ENCODE measurements around the gene FAR2.

Gene FAR2

GRCh38 chr12:29283969-29284700, 135.1 kb downstream of the FAR2 start:
- no peak overlapping the region for H3K4ac ChIP-seq (ENCODE audit: low read depth, low read length)
- H3K36me3 ChIP-seq (ENCODE audit: control insufficient read depth in 1 of 2, insufficient read depth in 2 of 2, low read length in 2 of 2), result no peaks in the 10 kb centered on the region
- H4K12ac ChIP-seq (ENCODE audit: low read depth, low read length), result no peak overlapping the region
- no peak overlapping the region for H2AFZ ChIP-seq (ENCODE audit: insufficient read depth, low read length, poor library complexity)
- H3K23ac ChIP-seq (ENCODE audit: low read length), result no peak overlapping the region
- H2BK120ac ChIP-seq (ENCODE audit: insufficient read depth, low read length, poor library complexity), result no peak overlapping the region
- no peak overlapping the region for H2BK12ac ChIP-seq (ENCODE audit: low read length)
- H3K14ac ChIP-seq (ENCODE audit: low read length), result no peak overlapping the region
- H3K27me3 ChIP-seq (ENCODE audit: insufficient read depth, low read length), result no peaks in the 10 kb centered on the region
- H3K9ac ChIP-seq (ENCODE audit: low read length), result no peak overlapping the region
- H3K27ac ChIP-seq (ENCODE audit: low read depth, low read length), result no peak overlapping the region
- H3K18ac ChIP-seq (ENCODE audit: low read length), result no peak overlapping the region
- H2BK5ac ChIP-seq (ENCODE audit: low read depth, low read length, poor library complexity), result no peak overlapping the region
- H4K8ac ChIP-seq (ENCODE audit: low read depth, low read length), result no peak overlapping the region
- no peak overlapping the region for H4K91ac ChIP-seq (ENCODE audit: low read depth, low read length)
- no peak overlapping the region for H2AK5ac ChIP-seq (ENCODE audit: low read length)
- no CpG with 5 or more reads among the region's 5 CpGs for WGBS (ENCODE audit: extremely low coverage, insufficient coverage, insufficient read length)
- H3K4me1 ChIP-seq (ENCODE audit: control insufficient read depth in 1 of 2, insufficient read depth in 2 of 2, low read length in 2 of 2), result no peaks in the 10 kb centered on the region
- H3K79me2 ChIP-seq (ENCODE audit: control insufficient read depth, insufficient read depth, low read length, poor library complexity), result no peaks in the 10 kb centered on the region
- no peak overlapping the region for H3K4me3 ChIP-seq (ENCODE audit: low read depth, low read length)
- H3K79me1 ChIP-seq (ENCODE audit: low read length), result no peaks in the 10 kb centered on the region
- no peak overlapping the region for H3K4me2 ChIP-seq (ENCODE audit: low read length)
- no peaks in the 10 kb centered on the region for H3K9me3 ChIP-seq (ENCODE audit: insufficient read depth, low read depth, low read length)
- peak; percentile 23 to 76 for DNase-seq

- H3K79me2 ChIP-seq (ENCODE audit: control insufficient read depth, insufficient read depth, low read length, poor library complexity), result no peaks in the 10 kb centered on the region
- no peak overlapping the region for H2BK12ac ChIP-seq (ENCODE audit: low read length)
- H3K4ac ChIP-seq (ENCODE audit: low read depth, low read length), result no peak overlapping the region
- no peak overlapping the region for H2BK5ac ChIP-seq (ENCODE audit: low read depth, low read length, poor library complexity)
- H3K4me1 ChIP-seq (ENCODE audit: control insufficient read depth in 1 of 2, insufficient read depth in 2 of 2, low read length in 2 of 2), result no peaks in the 10 kb centered on the region
- H3K27me3 ChIP-seq (ENCODE audit: insufficient read depth, low read length), result no peaks in the 10 kb centered on the region
- no peak overlapping the region for H3K23ac ChIP-seq (ENCODE audit: low read length)
- no CpG with 5 or more reads among the region's 3 CpGs for WGBS (ENCODE audit: extremely low coverage, insufficient coverage, insufficient read length)
- H4K8ac ChIP-seq (ENCODE audit: low read depth, low read length), result no peak overlapping the region
- H2BK120ac ChIP-seq (ENCODE audit: insufficient read depth, low read length, poor library complexity), result no peak overlapping the region
- no peak overlapping the region for H2AFZ ChIP-seq (ENCODE audit: insufficient read depth, low read length, poor library complexity)
- no peaks in the 10 kb centered on the region for H3K79me1 ChIP-seq (ENCODE audit: low read length)
- no peaks in the 10 kb centered on the region for H3K36me3 ChIP-seq (ENCODE audit: control insufficient read depth in 1 of 2, insufficient read depth in 2 of 2, low read length in 2 of 2)
- H3K14ac ChIP-seq (ENCODE audit: low read length), result no peak overlapping the region
- H4K91ac ChIP-seq (ENCODE audit: low read depth, low read length), result no peak overlapping the region
- H4K12ac ChIP-seq (ENCODE audit: low read depth, low read length), result no peak overlapping the region
- no peak overlapping the region for H2AK5ac ChIP-seq (ENCODE audit: low read length)
- H3K9me3 ChIP-seq (ENCODE audit: insufficient read depth, low read depth, low read length), result no peaks in the 10 kb centered on the region
- no peak overlapping the region for H3K4me3 ChIP-seq (ENCODE audit: low read depth, low read length)
- no peak overlapping the region for H3K27ac ChIP-seq (ENCODE audit: low read depth, low read length)
- no peak overlapping the region for H3K18ac ChIP-seq (ENCODE audit: low read length)
- no peak overlapping the region for H3K9ac ChIP-seq (ENCODE audit: low read length)
- no peak overlapping the region for H3K4me2 ChIP-seq (ENCODE audit: low read length)
- peak in 1 of 2 donors; percentile 28 for DNase-seq
These were observed 137.2 kb downstream of the FAR2 start for GRCh38 chr12:29286081-29286790.

GRCh38 chr12:29287622-29288021, 138.5 kb downstream of the FAR2 start:
- no peak for DNase-seq
- H2AFZ ChIP-seq (ENCODE audit: insufficient read depth, low read length, poor library complexity), result no peak overlapping the region
- no peaks in the 10 kb centered on the region for H3K27me3 ChIP-seq (ENCODE audit: insufficient read depth, low read length)
- no peaks in the 10 kb centered on the region for H3K9me3 ChIP-seq (ENCODE audit: insufficient read depth, low read depth, low read length)
- H3K79me2 ChIP-seq (ENCODE audit: control insufficient read depth, insufficient read depth, low read length, poor library complexity), result no peaks in the 10 kb centered on the region
- no peak overlapping the region for H4K12ac ChIP-seq (ENCODE audit: low read depth, low read length)
- H4K91ac ChIP-seq (ENCODE audit: low read depth, low read length), result no peak overlapping the region
- H3K18ac ChIP-seq (ENCODE audit: low read length), result no peak overlapping the region
- H3K9ac ChIP-seq (ENCODE audit: low read length), result no peak overlapping the region
- no peak overlapping the region for H2BK12ac ChIP-seq (ENCODE audit: low read length)
- H3K4me2 ChIP-seq (ENCODE audit: low read length), result no peak overlapping the region
- no peak overlapping the region for H3K27ac ChIP-seq (ENCODE audit: low read depth, low read length)
- no peak overlapping the region for H2BK120ac ChIP-seq (ENCODE audit: insufficient read depth, low read length, poor library complexity)
- H3K23ac ChIP-seq (ENCODE audit: low read length), result no peak overlapping the region
- H2AK5ac ChIP-seq (ENCODE audit: low read length), result no peak overlapping the region
- no CpG with 5 or more reads among the region's 1 CpG for WGBS (ENCODE audit: extremely low coverage, insufficient coverage, insufficient read length)
- no peak overlapping the region for H3K4ac ChIP-seq (ENCODE audit: low read depth, low read length)
- no peaks in the 10 kb centered on the region for H3K36me3 ChIP-seq (ENCODE audit: control insufficient read depth in 1 of 2, insufficient read depth in 2 of 2, low read length in 2 of 2)
- H3K14ac ChIP-seq (ENCODE audit: low read length), result no peak overlapping the region
- no peak overlapping the region for H3K4me3 ChIP-seq (ENCODE audit: low read depth, low read length)
- H3K4me1 ChIP-seq (ENCODE audit: control insufficient read depth in 1 of 2, insufficient read depth in 2 of 2, low read length in 2 of 2), result no peaks in the 10 kb centered on the region
- no peak overlapping the region for H4K8ac ChIP-seq (ENCODE audit: low read depth, low read length)
- no peak overlapping the region for H2BK5ac ChIP-seq (ENCODE audit: low read depth, low read length, poor library complexity)
- H3K79me1 ChIP-seq (ENCODE audit: low read length), result no peaks in the 10 kb centered on the region

DNA sequence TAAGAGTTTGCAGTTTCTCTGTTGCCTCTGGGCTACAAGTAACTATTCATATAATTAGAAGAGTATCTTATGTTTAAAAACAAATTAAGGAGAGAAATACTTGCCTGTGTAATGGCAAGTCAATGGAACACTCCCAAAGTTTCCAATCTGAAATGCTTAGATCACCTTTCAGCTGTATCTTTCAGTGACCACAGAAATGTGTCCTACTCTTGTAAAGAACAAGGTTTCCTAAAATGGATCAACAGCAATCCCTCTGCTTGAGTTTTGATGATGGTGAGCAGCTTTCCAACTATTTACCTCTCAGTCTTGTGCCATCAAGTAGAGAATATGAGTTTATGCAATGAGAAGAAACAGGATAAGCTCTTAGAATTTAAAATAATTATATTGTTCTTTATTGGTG, 139.0 kb downstream of the FAR2 start:
- no peak overlapping the region for H3K23ac ChIP-seq (ENCODE audit: low read length)
- H2AK5ac ChIP-seq (ENCODE audit: low read length), result no peak overlapping the region
- H4K12ac ChIP-seq (ENCODE audit: low read depth, low read length), result no peak overlapping the region
- no peak overlapping the region for H2BK5ac ChIP-seq (ENCODE audit: low read depth, low read length, poor library complexity)
- no peak for DNase-seq
- no peaks in the 10 kb centered on the region for H3K27me3 ChIP-seq (ENCODE audit: insufficient read depth, low read length)
- no peak overlapping the region for H2BK12ac ChIP-seq (ENCODE audit: low read length)
- no peak overlapping the region for H2BK120ac ChIP-seq (ENCODE audit: insufficient read depth, low read length, poor library complexity)
- H3K9me3 ChIP-seq (ENCODE audit: insufficient read depth, low read depth, low read length), result no peaks in the 10 kb centered on the region
- no peaks in the 10 kb centered on the region for H3K79me1 ChIP-seq (ENCODE audit: low read length)
- no peak overlapping the region for H2AFZ ChIP-seq (ENCODE audit: insufficient read depth, low read length, poor library complexity)
- H3K4me1 ChIP-seq (ENCODE audit: control insufficient read depth in 1 of 2, insufficient read depth in 2 of 2, low read length in 2 of 2), result no peaks in the 10 kb centered on the region
- no peaks in the 10 kb centered on the region for H3K36me3 ChIP-seq (ENCODE audit: control insufficient read depth in 1 of 2, insufficient read depth in 2 of 2, low read length in 2 of 2)
- no peak overlapping the region for H3K18ac ChIP-seq (ENCODE audit: low read length)
- H4K8ac ChIP-seq (ENCODE audit: low read depth, low read length), result no peak overlapping the region
- H3K9ac ChIP-seq (ENCODE audit: low read length), result no peak overlapping the region
- H3K27ac ChIP-seq (ENCODE audit: low read depth, low read length), result no peak overlapping the region
- H3K14ac ChIP-seq (ENCODE audit: low read length), result no peak overlapping the region
- no peak overlapping the region for H4K91ac ChIP-seq (ENCODE audit: low read depth, low read length)
- no peak overlapping the region for H3K4me3 ChIP-seq (ENCODE audit: low read depth, low read length)
- H3K79me2 ChIP-seq (ENCODE audit: control insufficient read depth, insufficient read depth, low read length, poor library complexity), result no peaks in the 10 kb centered on the region
- no peak overlapping the region for H3K4ac ChIP-seq (ENCODE audit: low read depth, low read length)
- no peak overlapping the region for H3K4me2 ChIP-seq (ENCODE audit: low read length)
